HG03060 (cell line): ENCODE results near the gene UGT2B11.
"Not testable (repeated sequence)": the region's sequence is repeated elsewhere in the genome, so short reads cannot be mapped to it uniquely, and the experiment has no call there.

Source experiments
- ATAC-seq: cut with Tn5 transposase; IDR thresholded peaks from one replicate; pipeline ENCODE4 v1.9.1; 2021; ENCODE audit warnings: low read depth, moderate number of reproducible peaks; ENCODE audit not compliant: unreplicated experiment

The UGT2B11 gene

GRCh38 chr4:69214716-69215115 is at the start of gene UGT2B11:
Gene UGT2B11, minus strand, starts transcription at chr4:69214748. Its CDS starts 26 bp downstream, at chr4:69214722.
- no peak for ATAC-seq

DNA sequence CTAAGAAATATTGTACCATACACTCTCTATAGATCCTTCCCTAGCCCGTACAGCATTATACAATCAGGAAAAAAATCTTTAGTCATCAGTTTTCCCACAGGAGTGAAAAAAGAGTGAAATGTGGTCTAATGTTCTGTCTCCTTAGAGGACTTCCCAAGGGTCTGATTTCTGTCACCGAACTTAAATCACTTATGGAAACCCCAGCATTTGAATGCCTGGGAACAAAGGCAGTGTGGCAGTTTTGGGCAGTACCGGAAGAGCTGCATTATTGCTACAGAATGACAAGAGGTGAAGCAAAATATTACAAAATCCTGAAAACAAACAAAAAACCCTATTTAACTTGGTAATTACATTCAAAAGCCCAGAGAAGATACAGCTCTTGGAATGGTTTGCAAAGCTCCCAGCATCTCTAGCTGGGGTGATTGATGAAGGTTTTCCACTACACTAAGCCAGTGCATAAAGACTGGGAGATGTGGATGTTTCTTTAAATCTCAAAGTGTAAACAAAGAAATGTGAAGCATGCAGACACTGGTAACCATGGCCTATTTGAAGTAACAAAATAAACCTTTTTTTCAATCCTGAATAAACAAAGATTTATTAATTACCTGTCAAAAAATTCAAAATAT is 38.7 kb upstream of the UGT2B11 start:
- not testable (repeated sequence) for ATAC-seq

GRCh38 chr4:69250884-69251283 is 36.3 kb upstream of the UGT2B11 start:
- not testable (repeated sequence) for ATAC-seq

- not testable (repeated sequence) for ATAC-seq
Measured at GRCh38 chr4:69242562-69243240, 28.2 kb upstream of the UGT2B11 start.

DNA sequence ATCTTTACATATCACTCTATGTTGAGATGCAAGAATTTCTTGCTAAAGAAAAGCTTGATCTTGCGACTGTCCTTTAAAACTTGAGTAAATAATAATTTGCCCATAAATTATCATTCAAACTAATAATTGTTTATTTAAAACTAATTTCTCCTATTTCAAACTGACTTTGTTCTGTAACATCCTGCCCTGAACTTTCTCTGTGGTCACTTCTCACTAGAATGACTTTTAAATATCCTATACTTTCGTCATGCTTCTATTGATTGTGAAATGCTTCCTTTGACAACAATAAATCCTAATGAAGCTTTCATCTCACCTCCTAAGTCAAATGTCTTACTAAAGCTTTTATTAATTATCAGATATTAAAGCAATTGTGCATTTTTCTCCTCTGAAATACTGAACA is 27.2 kb upstream of the UGT2B11 start:
- ATAC-seq = not testable (repeated sequence)

DNA sequence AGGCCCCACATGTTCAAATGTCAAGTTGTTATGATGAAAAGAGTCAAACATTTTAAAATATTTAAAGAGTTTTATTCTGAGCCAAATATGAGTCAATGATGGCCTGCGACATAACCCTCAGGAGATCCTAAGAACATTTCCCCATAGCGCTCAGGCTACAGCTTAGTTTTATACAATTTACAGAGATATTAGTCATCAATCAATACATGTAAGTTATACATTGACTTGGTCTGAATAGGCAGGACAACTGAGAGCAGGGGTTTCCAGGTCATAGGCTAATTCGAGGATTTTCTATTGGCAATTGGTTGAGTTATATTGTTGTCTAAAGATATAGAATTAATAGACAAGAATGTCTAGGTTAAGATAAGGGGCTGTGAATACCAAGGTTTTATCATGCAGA is 26.2 kb upstream of the UGT2B11 start:
- not testable (repeated sequence) for ATAC-seq

DNA sequence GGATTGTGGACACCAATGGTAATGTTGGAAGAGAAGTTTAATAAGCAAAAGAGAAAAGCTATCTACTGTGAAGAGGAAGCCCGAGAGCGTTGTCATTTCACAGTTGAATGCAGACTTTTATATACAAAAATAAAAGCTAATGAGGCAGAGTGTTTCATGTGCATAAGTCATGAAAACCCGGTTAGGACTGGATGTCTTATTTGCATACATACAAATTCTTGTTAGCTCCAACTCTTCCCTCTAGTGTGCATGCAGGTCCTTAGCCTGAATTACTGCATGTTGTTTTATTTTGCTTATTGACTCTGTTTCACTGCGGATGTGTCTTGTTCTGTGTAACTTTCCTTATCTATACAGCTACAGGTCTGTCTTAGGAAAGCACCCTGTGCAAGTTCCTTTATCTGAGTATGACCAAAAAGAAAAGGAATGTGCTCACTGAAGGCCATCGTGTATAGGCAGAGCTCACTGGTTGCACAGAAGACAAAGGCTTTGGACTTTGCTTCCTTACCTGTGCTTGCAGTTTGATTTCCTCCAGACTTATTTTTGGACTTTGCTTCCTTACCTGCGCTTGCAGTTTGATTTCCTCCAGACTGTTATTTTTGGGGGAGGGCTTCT is 25.1 kb upstream of the UGT2B11 start:
- ATAC-seq = no peak

DNA sequence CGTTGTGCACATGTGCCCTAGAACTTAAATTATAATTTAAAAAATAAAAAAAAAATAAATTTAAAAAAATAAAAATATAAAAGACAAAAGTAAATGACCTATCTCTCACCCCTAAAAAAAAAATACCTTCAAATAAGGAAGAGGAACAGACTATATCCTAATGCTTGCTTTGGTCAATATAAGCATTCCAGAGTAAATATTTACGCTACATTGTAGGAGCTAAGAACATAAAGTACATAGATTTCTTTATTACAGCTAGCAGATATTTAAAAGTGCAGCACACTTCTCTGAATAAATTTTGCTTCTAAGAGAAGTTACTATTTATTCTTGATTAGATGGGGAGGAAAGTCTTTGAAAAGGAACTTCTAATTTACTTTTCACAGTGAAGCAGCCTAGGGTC is 24.5 kb upstream of the UGT2B11 start:
- no peak for ATAC-seq

DNA sequence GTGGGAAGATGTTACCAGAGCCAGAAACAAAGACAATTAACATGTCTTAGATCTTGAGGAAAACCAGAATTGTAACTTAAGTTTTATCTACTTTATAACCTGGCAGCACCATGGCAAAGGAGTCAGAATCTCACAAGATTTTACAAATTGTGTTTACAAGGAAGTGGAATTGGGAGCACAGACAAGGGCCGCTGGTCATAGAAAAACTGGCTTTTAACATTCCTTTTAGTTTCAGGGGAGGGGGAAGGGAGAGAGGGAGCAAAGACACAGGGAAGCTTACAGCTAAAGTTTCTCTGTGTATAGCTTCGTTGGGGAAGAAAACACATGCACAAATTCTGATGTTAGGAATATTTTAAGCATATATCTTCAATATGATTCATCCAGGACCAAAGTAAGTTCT is 10.3 kb upstream of the UGT2B11 start:
- no peak for ATAC-seq

GRCh38 chr4:69223277-69223676 is 8.7 kb upstream of the UGT2B11 start:
- ATAC-seq = not testable (repeated sequence)

DNA sequence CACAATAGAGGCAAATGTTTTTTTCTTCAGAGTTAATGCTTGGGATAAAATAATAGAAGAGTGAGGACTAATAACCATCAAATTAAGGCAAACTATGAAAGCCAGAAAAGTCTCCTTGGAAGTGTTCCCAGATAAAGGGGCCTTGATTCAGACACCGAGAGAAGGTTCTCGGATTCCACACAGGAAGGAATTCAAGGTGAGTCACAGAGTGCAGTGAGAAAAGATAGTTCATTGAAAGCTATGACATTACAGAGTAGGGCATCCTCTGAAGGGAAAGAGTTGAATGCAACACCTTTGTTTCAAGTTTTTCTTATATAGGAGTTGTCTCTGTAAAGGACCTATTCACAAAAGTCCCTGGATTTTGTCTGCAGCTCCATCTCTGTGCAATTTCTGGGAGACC is 3.9 kb upstream of the UGT2B11 start:
- ATAC-seq = not testable (repeated sequence)

- ATAC-seq = no peak
Measured at GRCh38 chr4:69210911-69211310, 3.6 kb downstream of the UGT2B11 start.

- not testable (repeated sequence) for ATAC-seq
Measured at GRCh38 chr4:69198506-69198905, 16.0 kb downstream of the UGT2B11 start.

DNA sequence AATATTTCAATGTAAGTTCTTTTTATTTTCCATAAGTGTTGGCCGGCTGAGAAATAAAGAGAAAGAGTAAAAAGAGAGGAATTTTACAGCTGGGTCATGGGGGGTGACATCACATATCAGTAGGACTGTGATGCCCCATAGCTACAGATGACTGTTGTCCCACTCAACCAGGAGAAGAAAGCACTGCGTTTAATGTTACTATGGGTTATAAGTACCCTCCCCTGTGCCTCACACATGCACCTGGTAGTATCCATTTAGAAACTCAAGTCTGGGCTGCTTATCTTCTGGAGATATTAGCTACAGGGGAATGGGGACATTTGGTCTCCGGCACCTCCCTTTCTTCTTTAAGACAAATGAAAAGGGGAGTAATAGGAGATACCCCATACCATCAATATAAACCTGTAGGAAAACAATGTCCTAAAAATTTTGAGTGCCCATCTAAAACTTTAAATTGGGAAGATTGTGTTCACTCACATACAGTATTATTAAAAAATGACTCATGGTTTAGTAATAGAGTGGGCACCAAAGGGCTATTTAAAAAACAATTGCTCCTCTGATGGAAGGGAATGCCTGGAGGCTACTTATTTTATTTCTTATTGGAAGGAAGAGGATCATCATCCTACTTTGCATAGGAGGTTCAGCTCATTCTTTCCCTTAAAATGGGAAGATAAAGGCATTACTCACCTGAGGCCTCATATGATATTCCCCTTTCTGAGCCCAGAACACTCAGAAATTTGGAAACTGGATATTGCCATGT is 18.2 kb downstream of the UGT2B11 start:
- ATAC-seq = no peak

GRCh38 chr4:69194166-69194565 is 20.4 kb downstream of the UGT2B11 start:
- ATAC-seq = no peak

DNA sequence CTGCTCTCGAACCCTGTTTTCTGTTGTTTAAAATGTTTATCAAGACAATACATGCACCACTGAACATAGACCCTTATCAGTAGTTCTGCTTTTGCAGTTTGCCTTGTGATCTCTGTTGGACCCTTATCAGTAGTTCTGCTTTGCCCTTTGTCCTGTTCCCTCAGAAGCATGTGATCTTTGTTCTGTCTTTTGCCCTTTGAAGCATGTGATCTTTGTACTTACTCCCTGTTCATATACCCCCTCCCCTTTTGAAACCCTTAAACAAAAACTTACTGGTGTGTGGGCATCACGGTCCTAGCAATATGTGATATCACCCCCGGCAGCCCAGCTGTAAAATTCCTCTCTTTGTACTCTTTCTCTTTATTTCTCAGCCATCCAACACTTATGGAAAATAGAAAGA is 22.6 kb downstream of the UGT2B11 start:
- ATAC-seq = not testable (repeated sequence)

DNA sequence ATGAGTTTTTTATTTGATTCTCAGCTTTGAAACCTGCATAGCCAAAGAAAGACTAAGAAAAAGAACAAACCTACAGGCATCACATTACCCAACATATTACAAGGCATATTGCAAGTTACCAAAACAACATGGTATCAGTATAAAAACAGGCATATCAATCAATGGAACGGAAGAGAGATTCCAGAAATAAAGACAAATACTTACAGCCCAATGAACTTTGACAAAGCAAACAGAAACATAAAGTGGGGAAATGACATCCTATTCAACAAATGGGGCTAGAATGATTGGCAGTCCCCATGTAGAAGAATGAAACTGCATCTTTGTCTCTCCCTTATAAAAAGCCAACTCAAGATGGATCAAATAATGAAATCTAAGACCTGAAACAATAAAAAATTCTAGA is 23.9 kb downstream of the UGT2B11 start:
- not testable (repeated sequence) for ATAC-seq

DNA sequence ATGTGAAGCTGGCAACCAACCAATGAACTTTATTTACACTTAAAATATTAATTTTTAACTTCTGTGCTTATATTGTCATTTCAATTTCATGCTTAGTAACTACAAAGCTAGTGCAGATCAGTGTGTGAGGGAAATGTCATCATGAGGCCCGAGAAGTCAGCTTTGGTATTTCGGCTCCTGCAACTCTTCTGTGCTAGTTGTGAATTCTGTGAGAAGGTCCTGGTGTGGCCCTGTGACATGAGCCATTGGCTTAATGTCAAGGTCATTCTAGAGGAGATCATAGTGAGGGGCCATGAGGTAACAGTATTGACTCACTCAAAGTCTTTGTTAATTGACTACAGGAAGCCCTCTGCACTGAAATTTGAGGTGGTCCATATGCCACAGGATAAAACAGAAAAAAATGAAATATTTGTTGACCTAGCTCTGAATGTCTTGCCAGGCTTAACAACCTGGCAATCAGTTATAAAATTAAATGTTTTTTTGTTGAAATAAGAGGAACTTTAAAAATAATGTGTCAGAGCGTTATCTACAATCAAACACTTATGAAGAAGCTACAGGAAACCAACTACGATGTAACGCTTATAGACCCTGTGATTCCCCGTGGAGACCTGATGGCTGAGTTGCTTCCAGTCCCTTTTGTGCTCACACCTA is 32.9 kb downstream of the UGT2B11 start:
- not testable (repeated sequence) for ATAC-seq

- not testable (repeated sequence) for ATAC-seq
Measured at GRCh38 chr4:69179817-69180216, 34.7 kb downstream of the UGT2B11 start.

- ATAC-seq = not testable (repeated sequence)
Measured at GRCh38 chr4:69178751-69179205, 35.8 kb downstream of the UGT2B11 start.
